Adrenal gland (tissue), 5 donors: ENCODE results near the gene ZNF335.

Experiments
- POLR2A ChIP-seq, 2 donors: fragments of 450-650 bp; IDR thresholded peaks; one replicate each; pipeline ENCODE4 v1.6.1; 2017; ENCODE audit warnings: antibody characterized with exemption in 2 of 2, mild to moderate bottlenecking in 2 of 2, moderate library complexity in 1 of 2
- TF ChIP-seq, protein P1 (sequence below), 6 experiments: fragments of 450-650 bp in 4 of 6; fragments of 200-600 bp in 2 of 6; sonication (generic) in 1 of 6; IDR thresholded peaks; 1 replicate in 5 of 6; 2 replicates in 1 of 6; pipeline versions ENCODE4 v1.5.1 to v1.8.0; 2016 to 2021; ENCODE audit warnings: antibody characterized with exemption in 6 of 6, mild to moderate bottlenecking in 2 of 6, moderate library complexity in 1 of 6
- donor health status: DM: no; HTN: no; CAD: no.

GRCh38 chr20:45968801-45969711 lies 2.9 kb downstream of the ZNF335 start:
- no peak for TF ChIP-seq POLR2A (IDR thresholded peaks at IDR 0.05)
- TF ChIP-seq, protein P1, sequence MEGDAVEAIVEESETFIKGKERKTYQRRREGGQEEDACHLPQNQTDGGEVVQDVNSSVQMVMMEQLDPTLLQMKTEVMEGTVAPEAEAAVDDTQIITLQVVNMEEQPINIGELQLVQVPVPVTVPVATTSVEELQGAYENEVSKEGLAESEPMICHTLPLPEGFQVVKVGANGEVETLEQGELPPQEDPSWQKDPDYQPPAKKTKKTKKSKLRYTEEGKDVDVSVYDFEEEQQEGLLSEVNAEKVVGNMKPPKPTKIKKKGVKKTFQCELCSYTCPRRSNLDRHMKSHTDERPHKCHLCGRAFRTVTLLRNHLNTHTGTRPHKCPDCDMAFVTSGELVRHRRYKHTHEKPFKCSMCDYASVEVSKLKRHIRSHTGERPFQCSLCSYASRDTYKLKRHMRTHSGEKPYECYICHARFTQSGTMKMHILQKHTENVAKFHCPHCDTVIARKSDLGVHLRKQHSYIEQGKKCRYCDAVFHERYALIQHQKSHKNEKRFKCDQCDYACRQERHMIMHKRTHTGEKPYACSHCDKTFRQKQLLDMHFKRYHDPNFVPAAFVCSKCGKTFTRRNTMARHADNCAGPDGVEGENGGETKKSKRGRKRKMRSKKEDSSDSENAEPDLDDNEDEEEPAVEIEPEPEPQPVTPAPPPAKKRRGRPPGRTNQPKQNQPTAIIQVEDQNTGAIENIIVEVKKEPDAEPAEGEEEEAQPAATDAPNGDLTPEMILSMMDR (IDR thresholded peaks at IDR 0.05), result no peak
